GM10248 (cell line): Measurements from ENCODE around the gene FBLN2.

Experiments used
- CTCF ChIA-PET: fragments of 300-600 bp; sonication (Branson Sonifier 250); formaldehyde crosslinking; extraction: SDS; loops from one replicate; lab custom pipeline; 2021; ENCODE audit warnings: antibody characterized with exemption; lab: Yijun Ruan, JAX
- POLR2A ChIA-PET: fragments of 350-650 bp; sonication (Branson Sonifier 250); formaldehyde crosslinking; extraction: SDS; loops from one replicate; lab custom pipeline; 2020; ENCODE audit warnings: antibody characterized with exemption; lab: Yijun Ruan, JAX
- DNase-seq: peaks from one replicate; pipeline ENCODE4 v3.0.0; 2012; ENCODE audit errors: extremely low spot score
- CTCF ChIP-seq: IDR thresholded peaks from 2 replicates; pipeline ENCODE4 v1.5.1; 2012; ENCODE audit warnings: mild to moderate bottlenecking, low read depth; ENCODE audit errors: extremely low read depth, missing control alignments, control extremely low read depth

The FBLN2 gene

GRCh38 chr3:13588993-13589392, 40.1 kb downstream of the FBLN2 start:
- no peak for DNase-seq
- ChIA-PET CTCF (interaction anchor here (1.1 to 1.5 kb wide), 2 partner anchors 17 to 93 kb away, joined by 3 read pairs; no protein-coding TSS in a partner anchor), POLR2A (no interaction called here)
- no peak for TF ChIP-seq CTCF

GRCh38 chr3:13590841-13591520, 42.1 kb downstream of the FBLN2 start:
- TF ChIP-seq CTCF = no peak
- POLR2A ChIA-PET = no interaction called here
- CTCF ChIA-PET = interaction anchor here (1.3 kb wide), 1 partner anchor 66 kb away, joined by 4 read pairs; no protein-coding TSS in a partner anchor
- no peak for DNase-seq

- TF ChIP-seq CTCF = no peak
- POLR2A ChIA-PET = no interaction called here
- no peak for DNase-seq
- CTCF ChIA-PET = no interaction called here
Measured at GRCh38 chr3:13593615-13594014, 44.7 kb downstream of the FBLN2 start.

- ChIA-PET POLR2A (no interaction called here), CTCF (no interaction called here)
- TF ChIP-seq CTCF = no peak
- no peak for DNase-seq
Measured at GRCh38 chr3:13594146-13594545, 45.2 kb downstream of the FBLN2 start.

GRCh38 chr3:13594991-13595421, 46.1 kb downstream of the FBLN2 start:
- ChIA-PET POLR2A (no interaction called here), CTCF (no interaction called here)
- DNase-seq = no peak
- TF ChIP-seq CTCF = no peak

- CTCF ChIA-PET = interaction anchor here (0.8 kb wide), 1 partner anchor 16 kb away, joined by 4 read pairs; no protein-coding TSS in a partner anchor
- POLR2A ChIA-PET = no interaction called here
- no peak for DNase-seq
- no peak for TF ChIP-seq CTCF
Measured at GRCh38 chr3:13595485-13595884, 46.6 kb downstream of the FBLN2 start.
